Measurements from ENCODE around the gene OR9A2. TPM values are rescaled to one million over a fixed set of nuclear protein-coding genes. Genes with fewer than 3 reads are reported as not detected.
"Not testable (repeated sequence)": the region's sequence is repeated elsewhere in the genome, so short reads cannot be mapped to it uniquely, and the experiment has no call there.

Gene OR9A2
- total RNA-seq, 2 experiments from 2014 or later = not detected

DNA sequence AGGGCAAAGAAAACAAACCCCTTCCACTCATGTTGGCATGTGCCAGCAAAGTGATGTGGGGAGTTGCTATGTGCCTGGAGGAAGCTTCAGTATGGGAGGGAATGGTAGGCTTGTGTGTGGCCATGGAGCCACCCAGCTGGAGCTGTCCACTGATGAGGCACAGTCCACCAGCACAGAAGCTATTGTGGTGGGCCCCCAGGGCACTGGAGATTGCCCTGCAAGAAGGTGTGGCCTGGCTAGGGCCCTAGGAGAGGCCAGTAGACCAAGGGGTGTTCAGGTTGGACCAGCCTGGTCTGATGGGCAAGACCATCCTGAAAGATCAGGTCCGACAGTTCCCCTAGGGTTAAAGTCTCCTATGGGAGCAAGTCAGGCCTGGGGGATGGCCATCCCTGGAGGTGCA lies 42.6 kb downstream of the OR9A2 start:
- no peak overlapping the region for H3K27ac Mint-ChIP-seq
- no peak overlapping the region for H3K4me3 Mint-ChIP-seq
- H3K9me3 Mint-ChIP-seq (ENCODE audit: low read depth) = no peaks in the 10 kb centered on the region
- H3K27me3 Mint-ChIP-seq = peaks cover 26% of the 10 kb centered on the region
- H3K36me3 Mint-ChIP-seq = peaks cover 1% of the 10 kb centered on the region
- CTCF ChIA-PET = no interaction called here
- DNase-seq (no peak), ATAC-seq (no peak)
- H3K4me1 Mint-ChIP-seq = no peaks in the 10 kb centered on the region

DNA sequence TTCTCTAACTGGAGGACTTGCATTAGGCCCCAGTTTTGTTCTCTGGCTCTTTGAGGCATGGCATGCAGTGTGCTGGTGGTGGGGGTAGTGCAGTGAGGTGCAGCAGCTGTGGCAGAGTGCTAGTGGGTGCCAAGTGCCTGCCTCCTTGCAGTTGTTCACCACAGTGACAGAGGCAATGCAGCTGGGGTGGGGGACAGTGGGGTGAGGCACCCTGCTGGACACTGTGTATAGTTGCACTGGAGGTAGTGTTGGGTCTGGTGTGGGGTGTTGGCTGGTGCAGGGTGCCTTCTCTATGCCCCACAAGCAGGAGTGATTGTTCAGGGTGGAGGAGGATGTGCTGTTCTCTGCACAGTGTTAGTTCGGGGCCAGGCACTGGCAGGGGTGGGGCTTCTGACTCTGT lies 43.1 kb downstream of the OR9A2 start:
- DNase-seq (no peak), ATAC-seq (no peak)
- CTCF ChIA-PET = no interaction called here

DNA sequence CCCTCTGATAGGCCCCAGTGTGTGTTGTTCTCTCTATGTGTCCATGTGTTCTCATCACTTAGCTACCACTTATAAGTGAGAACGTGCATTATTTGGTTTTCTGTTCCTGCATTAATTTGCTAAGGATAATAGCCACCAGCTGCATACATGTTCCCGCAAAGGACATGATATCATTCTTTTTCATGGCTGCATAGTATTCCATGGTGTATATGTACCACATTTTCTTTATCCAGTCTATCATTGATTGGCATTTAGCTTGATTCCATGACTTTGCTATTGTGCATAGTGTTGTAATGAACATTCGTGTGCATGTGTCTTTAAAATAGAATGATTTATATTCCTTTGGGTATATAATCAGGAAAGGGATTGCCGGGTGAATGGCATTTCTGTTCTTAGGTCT lies 48.5 kb downstream of the OR9A2 start:
- DNase-seq; H3K4me1 Mint-ChIP-seq; H3K9me3 Mint-ChIP-seq (ENCODE audit: low read depth); H3K4me3 Mint-ChIP-seq; H3K27ac Mint-ChIP-seq; H3K36me3 Mint-ChIP-seq; ATAC-seq; CTCF ChIA-PET: not testable (repeated sequence)
- H3K27me3 Mint-ChIP-seq = peaks cover 27% of the 10 kb centered on the region

More for the DNA sequence above, 43.1 kb downstream of the OR9A2 start:
- Mint-ChIP-seq H3K36me3 (peaks cover 1% of the 10 kb centered on the region), H3K27ac (no peak overlapping the region), H3K4me3 (no peak overlapping the region), H3K4me1 (no peaks in the 10 kb centered on the region), H3K9me3 (ENCODE audit: low read depth) (no peaks in the 10 kb centered on the region), H3K27me3 (peaks cover 26% of the 10 kb centered on the region)

Other genes with a start within 250 kb of the OR9A2 start
- gene EPHB6, start 172.1 kb downstream of the OR9A2 start, total RNA-seq = 1 to 10 TPM; 5.1 to 7.5 TPM
- not detected for gene TRPV6, start 141.4 kb downstream of the OR9A2 start, total RNA-seq
- gene TRPV5, start 93.4 kb downstream of the OR9A2 start, total RNA-seq = not detected
- not detected for gene LLCFC1, start 87.6 kb downstream of the OR9A2 start, total RNA-seq
- under 1 TPM; 0.16 to 0.70 TPM for gene KEL, start 64.8 kb downstream of the OR9A2 start, total RNA-seq
- gene OR6V1, start 25.2 kb upstream of the OR9A2 start, total RNA-seq = not detected
- not detected for gene PIP, start 104.9 kb upstream of the OR9A2 start, total RNA-seq
- gene TAS2R39, start 156.3 kb upstream of the OR9A2 start, total RNA-seq = not detected
- not detected for gene TAS2R40, start 194.9 kb upstream of the OR9A2 start, total RNA-seq
- gene GSTK1, start 236.3 kb upstream of the OR9A2 start, total RNA-seq = 100 to 1,000 TPM; 335 to 436 TPM